Fibroblast of villous mesenchyme (primary cell): ENCODE results near the gene DLGAP1. TPM values are rescaled to one million over a fixed set of nuclear protein-coding genes. Genes with fewer than 3 reads are reported as not detected.
A peak's percentile ranks its signal among the peaks of the same experiment; 100 is the strongest.

Source experiments
- DNase-seq: peaks from one replicate; pipeline ENCODE4 v3.0.0-alpha.2; 2010; ENCODE audit warnings: low read depth
- H3K4me3 ChIP-seq: 2 replicates; pipeline ENCODE4 v1.5.1; 2011; ENCODE audit warnings: low read depth, mild to moderate bottlenecking, low read length
- CTCF ChIP-seq: IDR thresholded peaks from 2 replicates; pipeline ENCODE4 v1.5.1; 2012; ENCODE audit warnings: low read depth, mild to moderate bottlenecking, low read length; ENCODE audit not compliant: insufficient read depth
- total RNA-seq: library from RNA; depleted of rRNA; stranded (reverse); fragments of >200 nt; gene quantifications from 2 replicates; pipeline ENCODE4 v1.2.3, GENCODE V29; 2012

DLGAP1 gene
- total RNA-seq, 1 donor: 0.86 TPM

DNA sequence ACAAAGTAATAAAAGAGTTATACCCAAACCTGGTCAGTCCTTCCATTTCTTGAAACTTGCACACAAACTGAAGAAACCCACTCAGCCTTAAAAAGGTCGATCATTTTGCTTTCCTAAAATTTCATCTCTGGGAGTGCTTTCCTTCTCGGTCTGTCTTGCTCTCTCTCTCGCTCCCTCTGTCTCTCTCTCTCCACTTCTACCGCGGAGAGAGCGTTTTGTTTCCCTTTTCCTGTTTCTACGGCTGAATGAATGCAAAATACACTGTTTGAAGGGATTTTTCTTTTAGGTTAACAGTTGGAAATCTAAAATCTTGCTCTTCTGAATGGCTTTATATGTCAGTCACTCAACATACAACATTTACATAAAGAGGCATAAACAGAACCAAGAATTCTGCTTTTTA lies 581.0 kb downstream of the DLGAP1 start:
- TF ChIP-seq CTCF: no peak
- no peak for DNase-seq
- no peak overlapping the region for H3K4me3 ChIP-seq

GRCh38 chr18:3873698-3874097 lies 581.4 kb downstream of the DLGAP1 start:
- no peak overlapping the region for H3K4me3 ChIP-seq
- TF ChIP-seq CTCF: no peak
- no peak for DNase-seq

DNA sequence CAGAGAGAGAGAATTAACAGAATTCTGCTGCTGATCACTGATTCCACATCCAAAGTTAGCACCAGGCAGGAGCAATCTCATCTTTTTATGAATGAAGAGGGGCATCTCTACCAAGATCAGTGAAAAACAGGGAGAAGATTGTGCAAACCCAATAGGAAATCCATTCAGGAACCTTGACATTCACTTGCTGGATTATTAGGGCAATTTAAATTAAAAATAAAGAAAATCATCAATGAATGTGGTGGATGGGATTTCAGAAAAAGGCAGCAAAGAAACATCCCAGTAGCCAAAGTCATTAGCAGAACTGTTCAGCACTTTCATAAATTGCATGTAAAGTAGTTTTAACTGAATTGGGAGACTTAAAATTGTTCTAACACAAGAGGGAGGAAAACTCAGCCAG lies 581.9 kb downstream of the DLGAP1 start:
- no peak overlapping the region for H3K4me3 ChIP-seq
- no peak for TF ChIP-seq CTCF
- no peak for DNase-seq

DNA sequence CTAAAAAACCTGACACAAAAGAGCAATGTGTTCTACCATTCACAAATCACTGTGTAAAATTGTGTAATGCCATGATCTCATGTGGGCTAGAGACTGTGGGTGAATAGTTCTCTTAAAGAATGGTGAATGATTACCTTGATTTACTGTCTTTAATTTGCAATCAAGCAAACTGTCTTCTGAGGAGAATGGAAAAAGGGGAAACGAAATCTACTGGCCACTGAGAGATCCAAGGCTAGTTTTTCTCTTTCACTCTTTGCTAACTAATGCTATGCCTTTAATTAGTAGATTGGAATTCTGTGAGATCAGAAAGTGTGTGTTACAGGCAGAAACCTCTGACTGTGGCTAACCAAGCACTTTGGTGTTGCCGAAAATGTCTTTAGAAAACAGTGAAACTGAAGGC lies 582.5 kb downstream of the DLGAP1 start:
- no peak overlapping the region for H3K4me3 ChIP-seq
- TF ChIP-seq CTCF: no peak
- no peak for DNase-seq

DNA sequence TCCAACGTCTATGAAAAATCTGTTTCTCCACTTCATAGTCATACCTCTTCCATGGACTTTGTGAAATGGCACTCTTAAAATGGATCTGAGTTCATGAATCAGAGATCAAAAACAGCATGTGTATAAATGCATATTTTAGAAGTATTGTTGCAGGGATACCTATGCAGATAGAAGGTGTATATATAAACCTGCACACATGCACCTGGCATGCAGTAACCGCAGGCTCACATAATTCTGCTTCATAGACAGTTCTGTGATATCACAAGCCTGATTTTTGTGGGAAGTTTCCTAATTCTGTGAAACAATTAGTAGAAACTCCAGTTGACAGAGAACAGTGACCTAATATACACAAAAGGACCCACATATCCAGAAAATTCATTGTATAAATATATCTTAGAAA lies 583.4 kb downstream of the DLGAP1 start:
- no peak overlapping the region for H3K4me3 ChIP-seq
- DNase-seq: no peak
- TF ChIP-seq CTCF: no peak

DNA sequence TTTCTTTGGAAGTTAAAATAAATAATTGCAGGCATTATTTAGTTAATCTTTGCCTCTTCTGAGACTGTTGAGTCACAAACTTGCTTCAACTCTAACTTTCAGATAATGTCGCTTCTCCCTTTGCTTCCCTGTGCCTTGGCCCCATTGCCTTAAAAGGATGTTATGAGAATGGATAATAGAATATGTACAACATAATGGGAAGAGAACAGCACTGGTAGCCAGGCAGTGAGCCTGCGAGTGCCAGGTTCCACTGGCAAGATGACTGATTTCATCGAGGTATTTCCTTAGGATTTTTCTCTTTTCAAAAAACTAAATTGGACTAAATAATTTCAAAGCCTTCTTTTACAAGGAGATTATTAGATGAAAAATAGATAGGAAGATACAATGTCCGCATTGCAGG lies 584.2 kb downstream of the DLGAP1 start:
- H3K4me3 ChIP-seq: no peak overlapping the region
- no peak for DNase-seq
- TF ChIP-seq CTCF: no peak

DNA sequence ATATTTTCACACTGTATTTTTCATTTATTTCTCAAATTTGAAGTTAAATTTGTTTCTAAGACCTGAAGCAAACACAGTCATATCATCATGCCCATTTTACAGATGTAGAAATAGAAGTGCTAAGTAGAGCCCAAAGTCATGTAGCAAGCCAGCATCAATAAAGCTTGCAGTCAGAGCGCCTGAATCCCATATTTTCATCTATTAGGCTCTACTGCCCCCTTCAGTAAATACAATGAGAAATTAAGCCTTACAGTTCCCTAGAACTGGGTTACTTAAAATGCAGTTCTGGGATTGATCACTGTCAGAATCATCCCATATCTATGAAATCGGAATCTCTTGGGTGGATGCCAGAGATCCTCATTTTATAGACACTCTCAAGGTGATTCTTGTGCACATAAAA lies 585.3 kb downstream of the DLGAP1 start:
- DNase-seq: peak; percentile 68
- no peak overlapping the region for H3K4me3 ChIP-seq
- peak; percentile 56 for TF ChIP-seq CTCF
